SU-DHL-6 (cell line): ENCODE data around the gene CPEB3.

Experiments
- H2AFZ ChIP-seq: fragments of 200-600 bp; sonication (generic); 2 replicates; pipeline ENCODE4 v1.6.1; 2014; ENCODE audit warnings: low read depth, mild to moderate bottlenecking, moderate library complexity, mixed read lengths, antibody characterized with exemption, low read length; ENCODE audit not compliant: severe bottlenecking
- H3F3A ChIP-seq: fragments of 200-600 bp; shearing (Covaris generic); 2 replicates; pipeline ENCODE4 v1.6.0; 2016; ENCODE audit warnings: antibody characterized with exemption, mild to moderate bottlenecking; ENCODE audit not compliant: insufficient read depth
- H3K27ac ChIP-seq: fragments of 200-600 bp; sonication (generic); 2 replicates; pipeline ENCODE4 v1.5.1; 2016; ENCODE audit warnings: low read depth, mild to moderate bottlenecking, low read length, moderate library complexity, mixed read lengths
- H3K27me3 ChIP-seq: fragments of 200-600 bp; sonication (generic), shearing (Covaris generic); 2 replicates; pipeline ENCODE4 v1.6.0; 2014; ENCODE audit warnings: mild to moderate bottlenecking, low read length
- H3K36me3 ChIP-seq: fragments of 200-600 bp; sonication (generic); 2 replicates; pipeline ENCODE4 v1.6.1; 2014; ENCODE audit warnings: mild to moderate bottlenecking, low read length, mixed read lengths
- H3K4me2 ChIP-seq: fragments of 300-600, 200-600 bp; shearing (Covaris generic), sonication (generic); 2 replicates; pipeline ENCODE4 v1.6.0; 2014; ENCODE audit warnings: low read length, low read depth, mild to moderate bottlenecking; ENCODE audit not compliant: poor library complexity, severe bottlenecking
- H3K4me3 ChIP-seq: fragments of 200-600 bp; sonication (generic); 2 replicates; pipeline ENCODE4 v1.5.1; 2014; ENCODE audit warnings: antibody characterized with exemption, low read length, mild to moderate bottlenecking, mixed read lengths; ENCODE audit not compliant: insufficient read depth, poor library complexity, severe bottlenecking
- H3K79me2 ChIP-seq: fragments of 200-600 bp; sonication (generic); 2 replicates; pipeline ENCODE4 v1.6.1; 2014; ENCODE audit warnings: mild to moderate bottlenecking, low read length, moderate library complexity; ENCODE audit not compliant: insufficient read depth
- H3K9ac ChIP-seq: fragments of 200-600 bp; sonication (generic); 2 replicates; pipeline ENCODE4 v1.7.0; 2014; ENCODE audit warnings: mild to moderate bottlenecking, low read length
- H3K9me2 ChIP-seq: fragments of 200-600 bp; sonication (generic); replicated peaks from 2 replicates; pipeline ENCODE4 v1.6.1; 2014; ENCODE audit warnings: low read length; ENCODE audit not compliant: insufficient read depth
- H3K9me3 ChIP-seq: fragments of 200-600 bp; sonication (generic); 2 replicates; pipeline ENCODE4 v1.6.1; 2014; ENCODE audit warnings: low read length, mixed read lengths; ENCODE audit not compliant: insufficient read depth
- H4K20me1 ChIP-seq: fragments of 200-600 bp; sonication (generic); 2 replicates; pipeline ENCODE4 v1.6.1; 2014; ENCODE audit warnings: low read depth, mild to moderate bottlenecking, antibody characterized with exemption, low read length, moderate library complexity, mixed read lengths
- EZH2phosphoT487 ChIP-seq: fragments of 200-600 bp; sonication (generic), shearing (Covaris generic); conservative IDR thresholded peaks from 2 replicates; pipeline ENCODE4 v1.6.1; 2018; ENCODE audit warnings: mild to moderate bottlenecking, antibody characterized with exemption, low read length, moderate library complexity, mixed read lengths
- TF ChIP-seq, protein P1 (sequence below): fragments of 200-600 bp; sonication (generic); IDR thresholded peaks from one replicate; pipeline ENCODE4 v1.5.1; 2017; ENCODE audit warnings: antibody characterized with exemption, mild to moderate bottlenecking, low read length, moderate library complexity; ENCODE audit not compliant: insufficient read depth, poor library complexity, severe bottlenecking

Gene CPEB3

GRCh38 chr10:92164036-92164696 is 126.7 kb downstream of the CPEB3 start:
- H3K36me3 ChIP-seq = no peaks in the 10 kb centered on the region
- no peaks in the 10 kb centered on the region for H3K9me2 ChIP-seq
- H2AFZ ChIP-seq = no peak overlapping the region
- no peak overlapping the region for H3K4me2 ChIP-seq
- peaks cover 6% of the 10 kb centered on the region; the same call in 1 of the 2 replicates for H3K9me3 ChIP-seq
- H3K9ac ChIP-seq = no peak overlapping the region
- TF ChIP-seq EZH2phosphoT487 = no peak
- TF ChIP-seq, protein P1, sequence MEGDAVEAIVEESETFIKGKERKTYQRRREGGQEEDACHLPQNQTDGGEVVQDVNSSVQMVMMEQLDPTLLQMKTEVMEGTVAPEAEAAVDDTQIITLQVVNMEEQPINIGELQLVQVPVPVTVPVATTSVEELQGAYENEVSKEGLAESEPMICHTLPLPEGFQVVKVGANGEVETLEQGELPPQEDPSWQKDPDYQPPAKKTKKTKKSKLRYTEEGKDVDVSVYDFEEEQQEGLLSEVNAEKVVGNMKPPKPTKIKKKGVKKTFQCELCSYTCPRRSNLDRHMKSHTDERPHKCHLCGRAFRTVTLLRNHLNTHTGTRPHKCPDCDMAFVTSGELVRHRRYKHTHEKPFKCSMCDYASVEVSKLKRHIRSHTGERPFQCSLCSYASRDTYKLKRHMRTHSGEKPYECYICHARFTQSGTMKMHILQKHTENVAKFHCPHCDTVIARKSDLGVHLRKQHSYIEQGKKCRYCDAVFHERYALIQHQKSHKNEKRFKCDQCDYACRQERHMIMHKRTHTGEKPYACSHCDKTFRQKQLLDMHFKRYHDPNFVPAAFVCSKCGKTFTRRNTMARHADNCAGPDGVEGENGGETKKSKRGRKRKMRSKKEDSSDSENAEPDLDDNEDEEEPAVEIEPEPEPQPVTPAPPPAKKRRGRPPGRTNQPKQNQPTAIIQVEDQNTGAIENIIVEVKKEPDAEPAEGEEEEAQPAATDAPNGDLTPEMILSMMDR = no peak
- no peaks in the 10 kb centered on the region for H3K27me3 ChIP-seq
- H3K4me3 ChIP-seq = no peak overlapping the region
- H3K27ac ChIP-seq = no peak overlapping the region
- H4K20me1 ChIP-seq = no peaks in the 10 kb centered on the region
- no peaks in the 10 kb centered on the region for H3F3A ChIP-seq
- H3K79me2 ChIP-seq = no peaks in the 10 kb centered on the region

DNA sequence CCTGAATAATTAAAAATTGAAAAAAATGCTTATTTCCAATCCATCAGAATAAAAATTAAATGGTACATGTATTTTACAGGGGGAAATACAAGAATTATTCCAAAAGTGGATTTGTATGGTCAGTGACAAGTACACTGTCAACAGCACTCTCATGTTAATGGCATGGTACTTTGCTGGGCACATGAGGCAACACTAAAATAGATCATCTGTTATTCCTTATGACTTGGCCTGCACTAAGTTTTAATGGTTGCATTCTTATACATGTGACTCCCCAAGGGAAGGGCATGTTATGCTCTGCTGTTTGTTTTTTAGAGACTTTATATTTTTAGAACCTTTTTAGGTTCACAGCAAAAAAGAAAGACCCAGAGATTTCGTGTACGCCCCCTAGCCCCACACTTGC is 128.3 kb downstream of the CPEB3 start:
- Histone ChIP-seq H3K9me2 (no peaks in the 10 kb centered on the region), H3K27me3 (no peaks in the 10 kb centered on the region), H3K9ac (no peak overlapping the region), H3K4me3 (no peak overlapping the region), H3K9me3 (peaks cover 6% of the 10 kb centered on the region; the same call in 1 of the 2 replicates), H3K79me2 (no peaks in the 10 kb centered on the region), H3K36me3 (no peaks in the 10 kb centered on the region), H3F3A (no peaks in the 10 kb centered on the region; the same call in 1 of the 2 replicates), H3K27ac (no peak overlapping the region), H2AFZ (no peak overlapping the region), H4K20me1 (no peaks in the 10 kb centered on the region), H3K4me2 (no peak overlapping the region)
- no peak for TF ChIP-seq EZH2phosphoT487
- TF ChIP-seq, protein P1 = no peak

DNA sequence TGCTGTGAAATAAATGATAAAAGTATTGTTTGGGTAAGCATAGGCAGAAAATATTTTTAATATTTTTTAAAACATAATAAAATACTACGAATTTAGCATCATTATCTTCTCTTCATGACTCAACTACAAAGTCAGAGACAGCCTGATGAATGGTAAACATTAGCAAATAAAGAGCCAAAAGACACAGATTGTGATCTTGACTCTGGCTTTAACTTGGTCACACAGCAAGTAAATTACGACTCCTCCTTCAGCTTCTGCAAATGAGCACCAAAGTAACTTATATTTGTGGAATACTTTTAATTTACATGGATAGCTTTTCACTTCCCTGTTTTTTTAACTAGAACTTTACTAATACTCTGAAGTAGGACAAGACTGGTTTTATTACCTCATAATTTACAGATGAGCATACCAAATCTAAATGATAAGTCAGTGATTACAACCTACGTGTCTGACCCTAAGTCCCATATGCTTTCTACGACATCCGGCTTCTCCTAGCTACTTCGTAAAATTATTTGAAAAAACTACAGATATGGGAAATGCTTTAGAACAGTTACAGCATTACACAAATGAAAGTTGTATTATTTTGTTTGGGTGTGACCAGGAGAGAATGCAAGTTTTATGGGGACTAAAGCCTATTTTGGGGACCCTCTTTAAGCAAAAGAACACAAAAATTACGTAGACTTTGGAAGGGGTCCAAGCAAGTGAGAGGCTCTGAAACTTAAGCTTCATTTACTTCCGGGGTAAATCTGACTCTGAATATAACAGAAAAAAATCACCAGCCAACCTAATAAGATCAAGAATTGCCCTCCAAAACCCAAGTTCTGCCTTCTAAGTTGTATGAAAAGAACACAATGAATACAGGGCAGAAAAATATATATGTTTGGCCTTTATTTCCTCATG is 133.8 kb downstream of the CPEB3 start:
- no peak overlapping the region for H3K27ac ChIP-seq
- H2AFZ ChIP-seq = no peak overlapping the region
- TF ChIP-seq EZH2phosphoT487 = no peak
- TF ChIP-seq, protein P1 = no peak
- H3K79me2 ChIP-seq = no peaks in the 10 kb centered on the region
- no peaks in the 10 kb centered on the region for H3K36me3 ChIP-seq
- no peak overlapping the region for H3K4me3 ChIP-seq
- no peaks in the 10 kb centered on the region for H3K9me2 ChIP-seq
- no peak overlapping the region for H3K4me2 ChIP-seq
- no peak overlapping the region for H3K9ac ChIP-seq
- no peaks in the 10 kb centered on the region; the same call in 1 of the 2 replicates for H3F3A ChIP-seq
- no peaks in the 10 kb centered on the region for H3K27me3 ChIP-seq
- H4K20me1 ChIP-seq = no peaks in the 10 kb centered on the region
- no peaks in the 10 kb centered on the region for H3K9me3 ChIP-seq
